Panc1 (cell line): ENCODE results near the gene DNM1L. TPM values are rescaled to one million over a fixed set of nuclear protein-coding genes. Genes with fewer than 3 reads are reported as not detected.

Experiments used
- ATAC-seq: fragments of 200-7000 bp; cut with Tn5 transposase; 2 replicates; pipeline ENCODE4 v1.9.1; 2020; ENCODE audit warnings: mild to moderate bottlenecking, moderate library complexity
- BruUV-seq: library from RNA; stranded (reverse); fragments of 400-500 nt; replicated peaks from 2 replicates; lab custom pipeline; 2021; lab: Mats Ljungman, UMichigan
- CTCF ChIA-PET: fragments of 300-600 bp; sonication (Branson Sonifier 250); formaldehyde crosslinking; loops from one replicate; lab custom pipeline; 2022; ENCODE audit warnings: antibody characterized with exemption; lab: Charles Lee
- POLR2A ChIA-PET: fragments of 300-600 bp; sonication (Branson Sonifier 250); formaldehyde crosslinking; loops from one replicate; lab custom pipeline; 2022; ENCODE audit warnings: antibody characterized with exemption; lab: Charles Lee
- DNase-seq: peaks from one replicate; pipeline ENCODE4 v3.0.0-alpha.2; 2010; ENCODE audit warnings: low read depth, low spot score
- H3K27ac ChIP-seq: 2 replicates; pipeline ENCODE4 v1.5.1; 2011; ENCODE audit warnings: mild to moderate bottlenecking, low read length, inconsistent platforms
- H3K27me3 ChIP-seq: fragments of 200-500 bp; sonication (Bioruptor generic); 2 replicates; pipeline ENCODE4 v1.6.0; 2014; ENCODE audit warnings: low read length, inconsistent platforms; ENCODE audit not compliant: control insufficient read depth, insufficient read depth
- H3K36me3 ChIP-seq: fragments of 200-500 bp; sonication (Bioruptor generic); 2 replicates; pipeline ENCODE4 v1.5.1; 2014; ENCODE audit warnings: inconsistent platforms, mild to moderate bottlenecking, low read length, moderate library complexity; ENCODE audit not compliant: control insufficient read depth, insufficient read depth
- H3K4me1 ChIP-seq: 2 replicates; pipeline ENCODE4 v1.5.1; 2011; ENCODE audit warnings: inconsistent platforms, mild to moderate bottlenecking, low read length, moderate library complexity; ENCODE audit not compliant: control insufficient read depth, insufficient read depth
- H3K4me3 ChIP-seq, 2 experiments: 2 replicates each; pipeline ENCODE4 v1.5.1; 2011 to 2012; ENCODE audit warnings: low read depth in 2 of 2, low read length in 2 of 2, mild to moderate bottlenecking in 2 of 2, inconsistent platforms in 1 of 2, moderate library complexity in 1 of 2
- H3K9me3 ChIP-seq: fragments of 200-500 bp; sonication (Bioruptor generic); 2 replicates; pipeline ENCODE4 v1.5.1; 2014; ENCODE audit warnings: low read depth, mild to moderate bottlenecking, inconsistent platforms, low read length, moderate library complexity; ENCODE audit not compliant: control insufficient read depth, insufficient read depth
- POLR2AphosphoS5 ChIP-seq: IDR thresholded peaks from 2 replicates; pipeline ENCODE4 v1.6.1; 2012; ENCODE audit warnings: mild to moderate bottlenecking, low read depth, low read length, moderate library complexity
- SIN3A ChIP-seq: IDR thresholded peaks from 2 replicates; pipeline ENCODE4 v1.6.1; 2012; ENCODE audit warnings: low read depth, mild to moderate bottlenecking, low read length, moderate library complexity, borderline replicate concordance; ENCODE audit not compliant: insufficient read depth
- TCF7L2 ChIP-seq: IDR thresholded peaks from 2 replicates; pipeline ENCODE4 v1.6.1; 2011; ENCODE audit warnings: mild to moderate bottlenecking, low read depth, low read length, inconsistent platforms
- in situ Hi-C: cut with HindIII; loops from 2 replicates; pipeline ENCODE4 v1.10.0; 2016; ENCODE audit warnings: low sequenced_read_pairs, low pct_unique_long_range_greater_than_20kb
- intact Hi-C: fragments of 100-400 bp; cut with micrococcal nuclease; formaldehyde crosslinking; loops from one replicate; pipeline ENCODE4 v1.10.0; 2022; ENCODE audit not compliant: unreplicated experiment
- total RNA-seq: library from RNA; stranded (reverse); gene quantifications from one replicate; pipeline ENCODE4 v1.2.1, GENCODE V29; 2021; ENCODE audit not compliant: unreplicated experiment
- TF ChIP-seq, protein P1 (sequence below), 2 experiments: IDR thresholded peaks; 2 replicates each; pipeline ENCODE4 v1.6.1; 2011 to 2012; ENCODE audit warnings: low read depth in 2 of 2, control low read depth in 1 of 2, low read length in 1 of 2, mild to moderate bottlenecking in 1 of 2, moderate library complexity in 1 of 2; ENCODE audit not compliant: insufficient read depth in 1 of 2
- TF ChIP-seq, protein P2 (sequence below): fragments of 450-650 bp; IDR thresholded peaks from 2 replicates; pipeline ENCODE4 v1.5.1; 2017; ENCODE audit warnings: mild to moderate bottlenecking

DNM1L gene
- total RNA-seq, 1 experiment from 2014 or later, result 91.8 TPM

DNA sequence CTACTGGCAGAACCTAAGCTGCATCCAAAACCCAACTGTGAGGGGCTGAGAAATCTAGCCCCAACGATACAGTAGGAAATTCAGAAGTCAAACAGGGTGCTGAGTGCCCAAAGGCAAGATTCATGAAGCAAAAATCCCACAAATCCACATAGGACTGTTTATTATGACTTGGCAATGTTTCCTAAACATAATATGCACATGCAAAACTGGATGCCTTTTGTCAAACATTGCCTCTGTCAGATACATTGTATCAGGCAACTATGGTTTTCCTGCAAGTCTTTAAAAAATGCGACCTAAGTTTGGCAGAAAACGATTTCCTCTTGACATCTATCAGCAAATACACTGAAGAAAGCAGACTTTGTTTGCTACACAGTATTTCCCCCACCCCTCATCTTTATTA, 103.9 kb downstream of the DNM1L start:
- POLR2A ChIA-PET, result no interaction called here
- in situ Hi-C loops, result no loop called here
- no TSS peak for BruUV-seq
- intact Hi-C loops, result no loop called here
- DNase-seq, result no peak
- no peaks in the 10 kb centered on the region for H3K36me3 ChIP-seq
- H3K27me3 ChIP-seq, result peaks cover 4% of the 10 kb centered on the region; the same call in 1 of the 2 replicates
- CTCF ChIA-PET, result no interaction called here
- no peak overlapping the region for H3K4me3 ChIP-seq
- no peak for ATAC-seq
- no peak overlapping the region for H3K27ac ChIP-seq
- H3K9me3 ChIP-seq, result no peaks in the 10 kb centered on the region
- H3K4me1 ChIP-seq, result no peaks in the 10 kb centered on the region
- TF ChIP-seq TCF7L2 (no peak), SIN3A (no peak), POLR2AphosphoS5 (no peak)
- TF ChIP-seq, protein P1, sequence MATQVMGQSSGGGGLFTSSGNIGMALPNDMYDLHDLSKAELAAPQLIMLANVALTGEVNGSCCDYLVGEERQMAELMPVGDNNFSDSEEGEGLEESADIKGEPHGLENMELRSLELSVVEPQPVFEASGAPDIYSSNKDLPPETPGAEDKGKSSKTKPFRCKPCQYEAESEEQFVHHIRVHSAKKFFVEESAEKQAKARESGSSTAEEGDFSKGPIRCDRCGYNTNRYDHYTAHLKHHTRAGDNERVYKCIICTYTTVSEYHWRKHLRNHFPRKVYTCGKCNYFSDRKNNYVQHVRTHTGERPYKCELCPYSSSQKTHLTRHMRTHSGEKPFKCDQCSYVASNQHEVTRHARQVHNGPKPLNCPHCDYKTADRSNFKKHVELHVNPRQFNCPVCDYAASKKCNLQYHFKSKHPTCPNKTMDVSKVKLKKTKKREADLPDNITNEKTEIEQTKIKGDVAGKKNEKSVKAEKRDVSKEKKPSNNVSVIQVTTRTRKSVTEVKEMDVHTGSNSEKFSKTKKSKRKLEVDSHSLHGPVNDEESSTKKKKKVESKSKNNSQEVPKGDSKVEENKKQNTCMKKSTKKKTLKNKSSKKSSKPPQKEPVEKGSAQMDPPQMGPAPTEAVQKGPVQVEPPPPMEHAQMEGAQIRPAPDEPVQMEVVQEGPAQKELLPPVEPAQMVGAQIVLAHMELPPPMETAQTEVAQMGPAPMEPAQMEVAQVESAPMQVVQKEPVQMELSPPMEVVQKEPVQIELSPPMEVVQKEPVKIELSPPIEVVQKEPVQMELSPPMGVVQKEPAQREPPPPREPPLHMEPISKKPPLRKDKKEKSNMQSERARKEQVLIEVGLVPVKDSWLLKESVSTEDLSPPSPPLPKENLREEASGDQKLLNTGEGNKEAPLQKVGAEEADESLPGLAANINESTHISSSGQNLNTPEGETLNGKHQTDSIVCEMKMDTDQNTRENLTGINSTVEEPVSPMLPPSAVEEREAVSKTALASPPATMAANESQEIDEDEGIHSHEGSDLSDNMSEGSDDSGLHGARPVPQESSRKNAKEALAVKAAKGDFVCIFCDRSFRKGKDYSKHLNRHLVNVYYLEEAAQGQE (IDR thresholded peaks at IDR 0.05; ENCODE audit: insufficient read depth in 1 of 2, low read depth in 2 of 2, low read length in 1 of 2), result no peak
- TF ChIP-seq, protein P2, sequence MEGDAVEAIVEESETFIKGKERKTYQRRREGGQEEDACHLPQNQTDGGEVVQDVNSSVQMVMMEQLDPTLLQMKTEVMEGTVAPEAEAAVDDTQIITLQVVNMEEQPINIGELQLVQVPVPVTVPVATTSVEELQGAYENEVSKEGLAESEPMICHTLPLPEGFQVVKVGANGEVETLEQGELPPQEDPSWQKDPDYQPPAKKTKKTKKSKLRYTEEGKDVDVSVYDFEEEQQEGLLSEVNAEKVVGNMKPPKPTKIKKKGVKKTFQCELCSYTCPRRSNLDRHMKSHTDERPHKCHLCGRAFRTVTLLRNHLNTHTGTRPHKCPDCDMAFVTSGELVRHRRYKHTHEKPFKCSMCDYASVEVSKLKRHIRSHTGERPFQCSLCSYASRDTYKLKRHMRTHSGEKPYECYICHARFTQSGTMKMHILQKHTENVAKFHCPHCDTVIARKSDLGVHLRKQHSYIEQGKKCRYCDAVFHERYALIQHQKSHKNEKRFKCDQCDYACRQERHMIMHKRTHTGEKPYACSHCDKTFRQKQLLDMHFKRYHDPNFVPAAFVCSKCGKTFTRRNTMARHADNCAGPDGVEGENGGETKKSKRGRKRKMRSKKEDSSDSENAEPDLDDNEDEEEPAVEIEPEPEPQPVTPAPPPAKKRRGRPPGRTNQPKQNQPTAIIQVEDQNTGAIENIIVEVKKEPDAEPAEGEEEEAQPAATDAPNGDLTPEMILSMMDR, result no peak

- ChIA-PET POLR2A (no interaction called here), CTCF (no interaction called here)
- no TSS peak for BruUV-seq
- in situ Hi-C loops, result no loop called here
- H3K4me3 ChIP-seq, result no peak overlapping the region
- no peak overlapping the region for H3K27ac ChIP-seq
- H3K9me3 ChIP-seq, result no peaks in the 10 kb centered on the region
- TF ChIP-seq POLR2AphosphoS5 (no peak), SIN3A (no peak), TCF7L2 (no peak)
- TF ChIP-seq, protein P1 (IDR thresholded peaks at IDR 0.05; ENCODE audit: insufficient read depth in 1 of 2, low read depth in 2 of 2, low read length in 1 of 2), result no peak
- TF ChIP-seq, protein P2, result no peak
- intact Hi-C loops, result no loop called here
- DNase-seq (no peak), ATAC-seq (no peak)
- H3K27me3 ChIP-seq, result peaks cover 2% of the 10 kb centered on the region; the same call in 1 of the 2 replicates
- H3K36me3 ChIP-seq, result no peaks in the 10 kb centered on the region
- no peaks in the 10 kb centered on the region for H3K4me1 ChIP-seq
These were observed 106.5 kb downstream of the DNM1L start for GRCh38 chr12:32785557-32785956.
